Lower leg skin (tissue), 3 donors: Measurements from ENCODE around the gene P3H4.

Experiments used
- POLR2A ChIP-seq, 2 donors: fragments of 450-650 bp; IDR thresholded peaks; one replicate each; pipeline ENCODE4 v1.6.1; 2016 to 2017; ENCODE audit warnings: antibody characterized with exemption in 2 of 2, mild to moderate bottlenecking in 1 of 2, moderate library complexity in 1 of 2
- TF ChIP-seq, protein P1 (sequence below), 3 donors: fragments of 450-650 bp; IDR thresholded peaks; one replicate each; pipeline ENCODE4 v1.5.1; 2016; ENCODE audit warnings: antibody characterized with exemption in 3 of 3, mild to moderate bottlenecking in 3 of 3, moderate library complexity in 2 of 3

DNA sequence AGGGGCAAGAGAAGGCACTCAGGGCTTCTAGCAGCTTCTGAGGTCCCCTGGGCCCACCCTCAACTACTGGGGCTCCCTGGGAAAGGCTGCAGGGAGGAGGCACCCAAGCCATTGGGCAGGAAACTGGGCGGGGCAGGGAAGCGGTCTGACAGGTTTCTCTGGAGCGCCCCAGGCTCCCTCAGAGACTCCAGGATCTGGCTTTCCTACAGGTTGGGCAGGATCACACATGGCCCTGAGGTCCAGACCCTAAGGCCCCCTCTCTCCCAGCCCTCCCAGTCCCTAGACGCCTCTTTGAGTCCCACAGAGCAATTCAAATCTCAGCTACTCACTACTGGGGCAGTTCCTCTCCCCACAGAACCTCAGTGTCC lies 39.5 kb downstream of the P3H4 start:
- TF ChIP-seq, protein P1, sequence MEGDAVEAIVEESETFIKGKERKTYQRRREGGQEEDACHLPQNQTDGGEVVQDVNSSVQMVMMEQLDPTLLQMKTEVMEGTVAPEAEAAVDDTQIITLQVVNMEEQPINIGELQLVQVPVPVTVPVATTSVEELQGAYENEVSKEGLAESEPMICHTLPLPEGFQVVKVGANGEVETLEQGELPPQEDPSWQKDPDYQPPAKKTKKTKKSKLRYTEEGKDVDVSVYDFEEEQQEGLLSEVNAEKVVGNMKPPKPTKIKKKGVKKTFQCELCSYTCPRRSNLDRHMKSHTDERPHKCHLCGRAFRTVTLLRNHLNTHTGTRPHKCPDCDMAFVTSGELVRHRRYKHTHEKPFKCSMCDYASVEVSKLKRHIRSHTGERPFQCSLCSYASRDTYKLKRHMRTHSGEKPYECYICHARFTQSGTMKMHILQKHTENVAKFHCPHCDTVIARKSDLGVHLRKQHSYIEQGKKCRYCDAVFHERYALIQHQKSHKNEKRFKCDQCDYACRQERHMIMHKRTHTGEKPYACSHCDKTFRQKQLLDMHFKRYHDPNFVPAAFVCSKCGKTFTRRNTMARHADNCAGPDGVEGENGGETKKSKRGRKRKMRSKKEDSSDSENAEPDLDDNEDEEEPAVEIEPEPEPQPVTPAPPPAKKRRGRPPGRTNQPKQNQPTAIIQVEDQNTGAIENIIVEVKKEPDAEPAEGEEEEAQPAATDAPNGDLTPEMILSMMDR (IDR thresholded peaks at IDR 0.05) = no peak
- TF ChIP-seq POLR2A (IDR thresholded peaks at IDR 0.05) = no peak
